Mucosa of rectum (tissue), 2 donors: ENCODE measurements around the gene AMBRA1.
"Not testable (repeated sequence)": the region's sequence is repeated elsewhere in the genome, so short reads cannot be mapped to it uniquely, and the experiment has no call there.

Experiments
- H3K27ac ChIP-seq, 2 donors: one replicate each; pipeline ENCODE4 v1.7.0; 2013; ENCODE audit warnings: inconsistent platforms in 2 of 2, low read depth in 2 of 2, low read length in 2 of 2
- H3K27me3 ChIP-seq, 2 donors: one replicate each; pipeline ENCODE4 v1.7.0; 2013; ENCODE audit warnings: low read length in 2 of 2; ENCODE audit not compliant: control insufficient read depth in 2 of 2, insufficient read depth in 2 of 2
- H3K36me3 ChIP-seq, 2 donors: one replicate each; pipeline ENCODE4 v1.7.0; 2013; ENCODE audit warnings: low read length in 2 of 2; ENCODE audit not compliant: control insufficient read depth in 2 of 2, insufficient read depth in 2 of 2
- H3K4me1 ChIP-seq, 2 donors: one replicate each; pipeline ENCODE4 v1.7.0; 2013; ENCODE audit warnings: low read length in 2 of 2, mild to moderate bottlenecking in 1 of 2; ENCODE audit not compliant: control insufficient read depth in 2 of 2, insufficient read depth in 2 of 2
- H3K4me3 ChIP-seq, 2 donors: one replicate each; pipeline ENCODE4 v1.7.0; 2013; ENCODE audit warnings: low read length in 2 of 2
- H3K9ac ChIP-seq, 2 donors: one replicate each; pipeline ENCODE4 v1.7.0; 2013; ENCODE audit warnings: low read length in 2 of 2, low read depth in 1 of 2, mild to moderate bottlenecking in 1 of 2
- H3K9me3 ChIP-seq, 2 donors: one replicate each; pipeline ENCODE4 v1.7.0; 2013; ENCODE audit warnings: low read length in 2 of 2; ENCODE audit not compliant: control insufficient read depth in 2 of 2
- donor health status: healthy.
- donor health status: Normal muscosa, but diverticular disease.

AMBRA1 gene

GRCh38 chr11:46378296-46378695 lies 215.5 kb downstream of the AMBRA1 start:
- H3K4me1 ChIP-seq = peaks cover 10 to 20% of the 10 kb centered on the region in 2 donors
- no peak overlapping the region for H3K27ac ChIP-seq
- peaks cover 14 to 18% of the 10 kb centered on the region in 2 donors for H3K36me3 ChIP-seq
- H3K9me3 ChIP-seq = no peaks in the 10 kb centered on the region
- no peak overlapping the region for H3K4me3 ChIP-seq
- H3K9ac ChIP-seq = no peak overlapping the region
- peaks cover 0 to 7% of the 10 kb centered on the region in 2 donors for H3K27me3 ChIP-seq

DNA sequence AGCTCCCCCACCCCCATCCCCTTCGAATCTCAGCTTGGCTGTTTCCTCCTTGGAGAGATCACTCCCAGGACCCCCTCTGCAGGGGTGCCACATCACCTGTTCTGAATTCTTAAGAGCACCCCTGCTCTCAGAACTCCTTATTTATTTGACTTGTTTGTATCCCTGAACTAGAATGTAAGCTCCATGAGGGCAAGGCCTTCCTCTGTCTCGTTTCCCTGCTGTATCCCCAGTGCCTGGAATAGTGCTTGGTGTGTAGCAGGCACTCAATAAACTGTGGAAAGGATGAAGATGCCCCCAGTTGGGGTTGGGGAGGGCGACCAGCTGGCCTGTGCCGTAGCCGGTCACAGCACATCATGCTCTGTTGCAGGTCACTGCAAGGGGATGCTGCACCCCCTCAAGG lies 216.0 kb downstream of the AMBRA1 start:
- Histone ChIP-seq H3K9ac (no peak overlapping the region), H3K27ac (no peak overlapping the region), H3K27me3 (peaks cover 0 to 7% of the 10 kb centered on the region in 2 donors), H3K36me3 (peaks cover 14 to 18% of the 10 kb centered on the region in 2 donors), H3K9me3 (no peaks in the 10 kb centered on the region), H3K4me1 (peaks cover 10 to 15% of the 10 kb centered on the region in 2 donors), H3K4me3 (no peak overlapping the region)

GRCh38 chr11:46377290-46377689 lies 216.5 kb downstream of the AMBRA1 start:
- H3K9me3 ChIP-seq = no peaks in the 10 kb centered on the region
- H3K4me1 ChIP-seq = peaks cover 5 to 9% of the 10 kb centered on the region in 2 donors
- H3K27me3 ChIP-seq = peaks cover 0 to 1% of the 10 kb centered on the region in 2 donors
- H3K36me3 ChIP-seq = peaks cover 14 to 20% of the 10 kb centered on the region in 2 donors
- H3K4me3 ChIP-seq = no peak overlapping the region
- H3K27ac ChIP-seq = no peak overlapping the region
- no peak overlapping the region for H3K9ac ChIP-seq

DNA sequence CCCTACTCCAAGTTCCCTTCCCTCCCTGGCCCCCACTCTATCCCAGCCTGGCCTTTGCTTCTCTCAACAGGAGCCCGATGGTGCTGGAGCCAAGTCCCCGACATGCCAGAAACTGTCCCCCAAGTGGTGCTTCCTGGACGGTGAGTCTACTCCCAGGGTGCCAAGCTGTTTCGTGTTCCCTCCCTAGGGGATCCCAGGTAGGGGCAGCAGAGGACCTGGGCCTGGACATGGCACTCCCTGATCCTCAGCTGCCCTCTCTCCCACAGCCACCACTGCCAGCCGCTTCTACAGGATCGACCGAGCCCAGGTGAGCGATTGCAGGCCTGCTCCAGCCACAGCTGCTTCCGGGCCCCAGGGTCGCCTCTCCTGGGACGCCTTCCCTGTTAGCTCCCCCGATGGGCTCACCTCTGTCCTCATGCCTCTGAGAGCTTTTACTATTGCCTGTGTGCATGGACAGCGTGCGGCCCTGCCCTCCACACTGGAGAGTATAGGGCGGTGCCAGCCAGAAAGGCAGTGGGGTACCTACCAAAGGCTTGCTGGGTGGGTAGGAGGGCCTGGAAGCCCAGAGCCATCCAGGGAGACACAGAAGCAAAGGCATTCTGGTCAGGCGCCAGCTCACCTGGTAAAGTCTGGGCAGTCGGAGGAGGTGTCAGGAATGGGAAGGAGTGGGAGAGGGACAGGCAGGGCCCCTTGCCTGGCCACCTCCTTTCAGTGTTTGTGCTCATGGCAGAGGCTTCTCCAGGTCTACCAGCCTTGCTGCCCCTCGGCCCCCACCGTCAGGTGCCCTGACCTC lies 217.4 kb downstream of the AMBRA1 start:
- Histone ChIP-seq H3K4me3 (no peak overlapping the region), H3K27ac (no peak overlapping the region), H3K4me1 (peaks cover 0 to 4% of the 10 kb centered on the region in 2 donors), H3K27me3 (no peaks in the 10 kb centered on the region), H3K36me3 (peaks cover 14 to 25% of the 10 kb centered on the region in 2 donors), H3K9ac (no peak overlapping the region), H3K9me3 (no peaks in the 10 kb centered on the region)

DNA sequence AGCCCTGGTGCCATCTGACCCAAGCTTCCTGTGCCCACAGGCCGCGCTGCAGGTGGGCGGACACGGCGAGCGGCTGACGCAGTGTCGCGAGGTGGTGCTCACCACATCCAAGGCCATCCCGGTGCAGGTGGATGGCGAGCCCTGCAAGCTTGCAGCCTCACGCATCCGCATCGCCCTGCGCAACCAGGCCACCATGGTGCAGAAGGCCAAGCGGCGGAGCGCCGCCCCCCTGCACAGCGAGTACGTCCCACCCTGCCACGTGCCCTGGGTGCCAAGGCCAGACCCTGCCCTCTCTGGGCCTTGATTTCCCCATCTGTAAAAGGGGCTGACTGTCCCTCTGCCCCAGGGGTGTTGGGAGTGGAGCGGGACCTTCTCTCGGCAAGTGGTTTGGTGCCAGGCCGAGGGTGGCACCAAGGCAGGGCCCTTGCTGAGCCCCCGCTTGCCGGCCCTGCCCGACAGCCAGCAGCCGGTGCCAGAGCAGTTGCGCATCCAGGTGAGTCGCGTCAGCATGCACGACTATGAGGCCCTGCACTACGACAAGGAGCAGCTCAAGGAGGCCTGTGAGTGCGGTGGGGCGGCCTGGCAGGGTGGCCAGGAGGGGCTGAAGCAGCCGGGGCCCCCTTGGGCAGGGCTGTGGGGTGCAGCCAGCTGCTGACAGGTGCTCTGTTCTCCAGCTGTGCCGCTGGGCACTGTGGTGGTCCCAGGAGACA lies 218.3 kb downstream of the AMBRA1 start:
- Histone ChIP-seq H3K9ac (no peak overlapping the region), H3K4me1 (peaks cover 0 to 4% of the 10 kb centered on the region in 2 donors), H3K36me3 (peaks cover 15 to 26% of the 10 kb centered on the region in 2 donors), H3K27me3 (no peaks in the 10 kb centered on the region), H3K27ac (no peak overlapping the region), H3K9me3 (no peaks in the 10 kb centered on the region), H3K4me3 (no peak overlapping the region)

DNA sequence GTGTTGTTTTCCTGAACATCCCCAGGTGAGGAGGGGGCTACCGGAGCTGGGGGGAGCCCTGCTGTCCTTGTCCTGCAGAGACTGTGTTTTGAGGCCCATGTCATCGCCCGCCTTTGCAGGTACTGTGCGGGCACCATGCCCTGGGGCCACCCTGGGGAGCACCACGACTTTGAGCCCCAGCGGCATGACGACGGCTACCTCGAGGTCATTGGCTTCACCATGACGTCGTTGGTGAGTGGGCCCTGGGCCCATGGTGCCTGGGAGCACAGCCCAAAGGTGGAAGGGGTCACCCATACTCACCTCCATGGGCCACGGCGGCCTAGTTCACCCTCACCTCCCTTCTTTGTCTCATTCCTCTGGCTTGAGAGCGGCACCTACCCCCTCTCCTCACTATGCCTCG lies 219.0 kb downstream of the AMBRA1 start:
- peaks cover 18 to 32% of the 10 kb centered on the region in 2 donors for H3K36me3 ChIP-seq
- H3K27ac ChIP-seq = no peak overlapping the region
- H3K4me1 ChIP-seq = peaks cover 0 to 4% of the 10 kb centered on the region in 2 donors
- no peaks in the 10 kb centered on the region for H3K9me3 ChIP-seq
- no peak overlapping the region for H3K4me3 ChIP-seq
- no peaks in the 10 kb centered on the region for H3K27me3 ChIP-seq
- H3K9ac ChIP-seq = no peak overlapping the region

DNA sequence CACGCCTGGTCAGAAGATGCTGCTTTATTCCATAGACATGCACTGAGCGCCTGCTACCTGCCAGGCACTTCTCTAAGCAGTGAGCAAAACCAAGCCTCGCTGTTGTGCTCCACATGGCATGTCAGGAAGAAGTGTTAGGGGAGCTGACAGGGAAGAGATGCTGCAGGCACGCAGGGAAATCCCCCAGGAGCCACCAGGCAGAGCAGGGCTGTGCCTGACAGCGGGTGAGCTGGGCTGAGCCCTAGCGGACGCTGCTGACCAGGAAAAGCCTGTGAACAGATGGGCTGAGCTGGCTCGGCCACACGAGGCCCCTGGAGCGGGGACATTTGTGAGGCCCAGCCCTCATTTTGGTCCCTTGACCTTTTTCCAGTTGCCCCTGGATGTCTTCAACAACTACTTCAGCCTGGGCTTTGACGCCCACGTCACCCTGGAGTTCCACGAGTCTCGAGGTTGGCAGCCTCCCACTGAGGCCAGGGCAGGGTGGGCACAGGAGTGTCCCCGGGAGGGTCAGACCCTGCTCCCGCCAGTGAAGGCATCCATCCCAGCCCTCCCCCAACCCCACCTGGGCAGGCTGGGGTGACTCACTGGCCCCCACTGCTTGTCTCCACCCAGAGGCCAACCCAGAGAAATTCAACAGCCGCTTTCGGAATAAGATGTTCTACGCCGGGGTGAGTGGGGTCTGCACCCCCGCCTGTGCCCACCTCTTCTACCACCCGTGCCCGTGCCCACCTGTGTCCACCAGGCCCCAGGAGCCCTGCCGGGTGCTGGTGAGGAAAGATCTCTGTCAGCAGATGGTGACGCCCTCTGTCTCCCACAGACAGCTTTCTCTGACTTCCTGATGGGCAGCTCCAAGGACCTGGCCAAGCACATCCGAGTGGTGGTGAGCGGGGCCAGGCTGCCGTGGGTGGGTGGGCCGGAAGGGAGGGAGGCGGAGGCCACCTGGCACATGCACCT lies 219.8 kb downstream of the AMBRA1 start:
- H3K4me3 ChIP-seq = no peak overlapping the region
- peaks cover 18 to 37% of the 10 kb centered on the region in 2 donors for H3K36me3 ChIP-seq
- no peak overlapping the region for H3K9ac ChIP-seq
- H3K27me3 ChIP-seq = no peaks in the 10 kb centered on the region
- no peak overlapping the region for H3K27ac ChIP-seq
- H3K4me1 ChIP-seq = no peaks in the 10 kb centered on the region
- no peaks in the 10 kb centered on the region for H3K9me3 ChIP-seq

- peaks cover 18 to 46% of the 10 kb centered on the region in 2 donors for H3K36me3 ChIP-seq
- not testable (repeated sequence) for H3K9me3 ChIP-seq, H3K27me3 ChIP-seq, H3K27ac ChIP-seq, H3K4me1 ChIP-seq, H3K9ac ChIP-seq, H3K4me3 ChIP-seq
Measured at GRCh38 chr11:46372501-46372900, 221.3 kb downstream of the AMBRA1 start.

DNA sequence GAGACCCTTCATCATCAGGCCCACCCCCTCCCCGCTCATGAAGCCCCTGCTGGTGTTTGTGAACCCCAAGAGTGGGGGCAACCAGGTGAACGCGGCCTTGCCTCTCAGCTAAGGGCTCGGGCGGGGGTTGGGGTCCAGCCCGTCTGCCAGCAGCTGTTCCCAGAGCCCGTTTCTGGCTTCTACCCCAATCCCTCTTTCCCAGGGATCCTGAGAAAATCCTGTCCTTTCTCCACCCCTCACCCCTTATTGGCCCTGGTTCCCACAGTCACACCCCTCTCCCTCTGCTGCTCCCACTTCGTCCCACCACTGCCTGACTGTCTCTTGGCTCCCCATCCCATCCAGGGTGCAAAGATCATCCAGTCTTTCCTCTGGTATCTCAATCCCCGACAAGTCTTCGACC lies 221.7 kb downstream of the AMBRA1 start:
- Histone ChIP-seq H3K9me3 (no peaks in the 10 kb centered on the region), H3K9ac (no peak overlapping the region), H3K27ac (no peak overlapping the region), H3K4me3 (no peak overlapping the region), H3K36me3 (peaks cover 18 to 44% of the 10 kb centered on the region in 2 donors), H3K27me3 (no peaks in the 10 kb centered on the region), H3K4me1 (no peaks in the 10 kb centered on the region)
